Fibroblast of skin of scalp (primary cell): Measurements from ENCODE around the gene LEPR. TPM values are rescaled to one million over a fixed set of nuclear protein-coding genes. Genes with fewer than 3 reads are reported as not detected.
A peak's percentile ranks its signal among the peaks of the same experiment; 100 is the strongest.
"Not testable (repeated sequence)": the region's sequence is repeated elsewhere in the genome, so short reads cannot be mapped to it uniquely, and the experiment has no call there.

Source experiments
- DNase-seq: peaks from one replicate; pipeline ENCODE4 v3.0.0-alpha.2; 2013
- polyA plus RNA-seq, 2 experiments: library from polyadenylated mRNA; unstranded; fragments of 120-200 nt; gene quantifications; one replicate each; pipeline ENCODE4 v1.2.1, GENCODE V29; 2013; ENCODE audit not compliant: insufficient read length in 2 of 2

Gene LEPR, protein sequence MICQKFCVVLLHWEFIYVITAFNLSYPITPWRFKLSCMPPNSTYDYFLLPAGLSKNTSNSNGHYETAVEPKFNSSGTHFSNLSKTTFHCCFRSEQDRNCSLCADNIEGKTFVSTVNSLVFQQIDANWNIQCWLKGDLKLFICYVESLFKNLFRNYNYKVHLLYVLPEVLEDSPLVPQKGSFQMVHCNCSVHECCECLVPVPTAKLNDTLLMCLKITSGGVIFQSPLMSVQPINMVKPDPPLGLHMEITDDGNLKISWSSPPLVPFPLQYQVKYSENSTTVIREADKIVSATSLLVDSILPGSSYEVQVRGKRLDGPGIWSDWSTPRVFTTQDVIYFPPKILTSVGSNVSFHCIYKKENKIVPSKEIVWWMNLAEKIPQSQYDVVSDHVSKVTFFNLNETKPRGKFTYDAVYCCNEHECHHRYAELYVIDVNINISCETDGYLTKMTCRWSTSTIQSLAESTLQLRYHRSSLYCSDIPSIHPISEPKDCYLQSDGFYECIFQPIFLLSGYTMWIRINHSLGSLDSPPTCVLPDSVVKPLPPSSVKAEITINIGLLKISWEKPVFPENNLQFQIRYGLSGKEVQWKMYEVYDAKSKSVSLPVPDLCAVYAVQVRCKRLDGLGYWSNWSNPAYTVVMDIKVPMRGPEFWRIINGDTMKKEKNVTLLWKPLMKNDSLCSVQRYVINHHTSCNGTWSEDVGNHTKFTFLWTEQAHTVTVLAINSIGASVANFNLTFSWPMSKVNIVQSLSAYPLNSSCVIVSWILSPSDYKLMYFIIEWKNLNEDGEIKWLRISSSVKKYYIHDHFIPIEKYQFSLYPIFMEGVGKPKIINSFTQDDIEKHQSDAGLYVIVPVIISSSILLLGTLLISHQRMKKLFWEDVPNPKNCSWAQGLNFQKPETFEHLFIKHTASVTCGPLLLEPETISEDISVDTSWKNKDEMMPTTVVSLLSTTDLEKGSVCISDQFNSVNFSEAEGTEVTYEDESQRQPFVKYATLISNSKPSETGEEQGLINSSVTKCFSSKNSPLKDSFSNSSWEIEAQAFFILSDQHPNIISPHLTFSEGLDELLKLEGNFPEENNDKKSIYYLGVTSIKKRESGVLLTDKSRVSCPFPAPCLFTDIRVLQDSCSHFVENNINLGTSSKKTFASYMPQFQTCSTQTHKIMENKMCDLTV
- 7.5 TPM for polyA plus RNA-seq (2013, experiment 1 of 2; ENCODE audit: insufficient read length)
- polyA plus RNA-seq (2013, experiment 2 of 2; ENCODE audit: insufficient read length), result 10.1 TPM

DNA sequence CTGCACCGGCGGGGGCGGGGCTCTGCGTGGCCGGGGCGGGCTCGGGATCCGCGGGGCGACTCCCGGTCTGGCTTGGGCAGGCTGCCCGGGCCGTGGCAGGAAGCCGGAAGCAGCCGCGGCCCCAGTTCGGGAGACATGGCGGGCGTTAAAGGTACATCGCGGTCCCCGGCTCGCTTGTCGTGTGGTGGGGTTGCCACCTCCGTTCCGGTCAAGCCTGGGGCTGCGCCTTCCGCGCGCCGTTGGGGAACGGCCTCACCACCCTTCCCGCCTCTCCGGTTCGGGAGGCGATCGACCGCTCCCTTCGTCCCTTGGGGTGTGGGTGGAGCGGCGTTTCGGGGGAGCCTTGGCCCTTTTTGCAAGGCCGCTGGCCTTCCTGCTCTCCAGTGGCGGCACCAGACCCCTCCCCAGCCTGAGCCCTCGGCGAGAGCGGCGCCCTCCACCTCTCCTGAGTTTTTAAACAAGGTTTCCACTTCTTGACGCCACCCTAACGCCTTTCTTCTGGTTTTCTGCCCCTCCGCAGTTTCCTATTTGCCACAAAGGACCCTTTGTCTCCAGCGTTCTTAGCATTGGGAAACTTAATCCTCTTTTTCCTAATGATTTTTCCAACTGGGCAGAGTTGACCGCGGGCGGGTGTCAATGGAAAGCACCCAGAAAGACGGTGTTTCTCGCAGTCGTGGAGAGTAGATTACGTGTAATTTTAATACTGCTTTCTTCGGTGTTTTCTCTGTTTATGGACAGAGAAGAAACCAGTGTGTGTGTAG lies at the start of gene LEPR, which contains the start of gene LEPROT:
TSS of gene LEPR (plus strand) at position 79 of the 761 bp plus-strand sequence. CDS start 144,898 bp downstream, outside the sequence.
TSS of gene LEPROT (plus strand) at position 79 of the 761 bp plus-strand sequence. CDS start at position 136, 57 bp downstream.
- DNase-seq, result no peak

DNA sequence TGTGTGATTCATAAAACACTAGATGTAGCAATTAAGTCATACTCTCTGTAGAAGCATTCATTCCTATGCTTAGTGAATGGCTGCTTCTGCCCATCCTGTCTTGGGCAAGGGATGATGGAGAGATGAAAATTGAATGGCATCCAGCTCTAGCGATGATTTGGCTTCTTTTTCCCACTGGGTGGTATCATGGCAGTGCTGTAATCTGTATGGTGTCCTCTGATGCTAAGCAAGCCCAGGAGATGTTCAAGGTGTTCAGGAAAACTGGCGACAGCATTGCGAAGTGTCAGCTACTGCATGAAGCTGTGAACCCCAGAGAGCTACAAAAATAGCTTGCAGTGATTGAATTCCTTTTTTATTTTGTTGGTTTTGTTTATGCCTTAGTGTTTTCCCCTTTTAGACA lies 48.9 kb upstream of the LEPR start:
- no peak for DNase-seq

DNA sequence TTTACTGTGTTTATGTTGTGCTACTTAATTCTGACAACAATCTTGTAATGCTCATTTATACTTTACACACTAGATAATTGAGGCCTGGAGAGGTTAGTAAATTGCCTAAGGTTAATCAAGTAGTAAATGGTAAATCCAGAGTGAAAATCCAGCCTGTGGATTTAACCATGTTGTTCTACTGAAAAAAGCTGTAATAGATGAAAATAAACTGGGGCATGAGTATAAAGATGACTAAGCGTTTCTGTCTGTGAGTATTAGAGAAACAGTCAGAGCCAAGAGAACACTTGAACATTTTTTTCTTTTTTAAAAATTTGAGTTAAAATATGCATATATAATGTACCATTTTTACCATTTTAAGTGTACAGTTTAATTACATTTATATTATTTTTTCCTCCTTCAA lies 47.9 kb upstream of the LEPR start:
- peak; percentile 17 for DNase-seq

DNA sequence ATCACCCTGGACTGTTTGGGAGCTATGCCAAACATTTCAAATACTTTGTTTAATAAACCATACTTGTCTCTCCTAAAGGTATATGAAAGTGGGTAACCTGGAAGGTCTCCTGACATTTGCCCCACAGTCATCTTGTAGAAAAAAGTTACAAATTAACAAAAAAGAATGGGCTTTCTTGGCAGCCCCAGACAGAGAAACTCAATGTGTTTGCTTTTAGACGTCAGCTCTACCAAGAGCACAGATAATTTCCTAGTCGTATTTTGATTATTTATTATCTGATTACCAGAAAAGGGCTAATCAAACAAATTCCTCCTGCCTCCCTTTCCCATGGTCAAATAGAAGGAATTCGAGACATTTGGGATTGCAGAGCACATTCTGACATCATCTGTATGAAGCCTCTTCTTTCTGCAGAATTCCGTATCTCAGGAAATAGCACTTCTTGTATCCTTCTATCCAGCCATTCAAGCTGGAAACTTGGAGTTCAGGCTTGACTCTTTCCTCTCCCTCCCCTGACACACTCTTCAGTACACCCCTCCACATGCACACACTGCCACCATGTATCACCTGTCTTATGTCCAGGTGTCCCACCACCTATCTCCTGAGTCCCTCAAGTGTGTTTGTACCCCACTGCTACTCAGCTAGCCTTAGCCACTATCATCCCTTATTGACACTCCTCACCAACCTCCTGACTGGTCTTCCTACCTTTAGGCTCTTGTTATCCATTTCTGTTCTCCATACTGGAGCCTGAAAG lies 42.8 kb upstream of the LEPR start:
- DNase-seq, result no peak

DNA sequence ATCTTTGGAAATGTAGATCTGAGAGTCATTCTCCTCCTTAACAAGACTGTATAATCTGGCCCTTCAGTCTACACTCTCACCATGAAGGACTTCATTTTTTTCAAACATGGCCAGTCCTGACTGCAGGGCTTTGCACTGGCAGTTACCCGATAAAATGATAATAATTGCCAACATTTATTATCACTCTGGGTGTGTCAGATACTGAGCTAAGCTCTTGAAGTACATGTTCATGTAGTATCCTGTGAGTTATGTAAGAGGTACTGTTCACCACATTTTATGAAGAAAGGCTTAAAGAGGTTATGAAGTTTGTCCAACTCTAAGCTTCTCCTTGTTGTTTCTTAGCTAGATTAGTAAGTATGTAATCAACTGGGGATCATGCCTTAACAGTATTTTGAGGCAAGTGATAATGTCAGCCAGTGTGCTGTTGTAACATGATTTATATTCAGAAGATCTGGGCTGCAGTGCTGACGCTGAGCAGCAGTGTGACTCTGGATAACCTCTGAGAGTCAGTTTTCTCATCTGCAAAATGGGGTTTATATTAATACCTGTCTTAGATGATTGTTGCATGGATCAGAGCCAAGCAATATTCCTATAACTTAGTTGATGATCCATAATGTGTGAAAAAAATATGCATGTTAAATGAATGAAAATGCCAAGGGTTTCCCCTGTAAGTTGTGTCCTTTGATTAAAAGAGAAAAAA lies 42.1 kb upstream of the LEPR start:
- no peak for DNase-seq

DNA sequence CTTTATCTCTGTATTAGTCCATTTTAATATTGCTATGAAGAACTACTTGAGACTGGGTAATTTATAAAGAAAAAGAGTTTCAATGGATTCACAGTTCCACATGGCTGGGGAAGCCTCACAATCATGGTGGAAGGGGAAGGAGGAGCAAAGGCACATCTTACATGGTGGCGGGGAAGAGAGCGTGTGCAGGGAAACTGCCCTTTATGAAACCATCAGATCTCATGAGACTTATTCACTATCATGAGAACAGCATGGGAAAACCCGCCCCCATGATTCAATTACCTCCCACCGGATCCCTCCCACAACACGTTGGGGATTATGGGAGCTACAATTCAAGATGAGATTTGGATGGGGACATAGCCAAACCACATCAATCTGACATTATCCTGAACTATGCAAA lies 36.0 kb upstream of the LEPR start:
- DNase-seq, result not testable (repeated sequence)

DNA sequence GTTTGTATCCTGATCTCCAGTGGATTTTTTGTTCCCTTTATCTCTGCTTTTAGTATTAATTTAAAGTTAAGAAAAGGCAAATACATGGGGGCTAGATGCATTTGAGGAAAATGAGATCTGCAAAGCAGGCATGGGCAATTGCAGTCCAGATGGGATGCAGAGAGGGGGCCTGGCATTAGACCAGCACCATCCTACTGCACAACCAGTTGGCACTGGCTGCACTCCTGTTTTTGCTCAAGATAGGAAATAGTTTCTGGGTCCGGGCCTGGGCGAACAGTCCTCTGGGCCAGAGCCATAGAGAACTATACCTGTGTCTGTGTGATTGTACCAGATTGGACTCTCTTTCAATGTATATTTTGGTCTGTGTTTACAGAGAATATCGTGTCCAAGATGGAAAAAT lies 34.0 kb upstream of the LEPR start:
- no peak for DNase-seq

DNA sequence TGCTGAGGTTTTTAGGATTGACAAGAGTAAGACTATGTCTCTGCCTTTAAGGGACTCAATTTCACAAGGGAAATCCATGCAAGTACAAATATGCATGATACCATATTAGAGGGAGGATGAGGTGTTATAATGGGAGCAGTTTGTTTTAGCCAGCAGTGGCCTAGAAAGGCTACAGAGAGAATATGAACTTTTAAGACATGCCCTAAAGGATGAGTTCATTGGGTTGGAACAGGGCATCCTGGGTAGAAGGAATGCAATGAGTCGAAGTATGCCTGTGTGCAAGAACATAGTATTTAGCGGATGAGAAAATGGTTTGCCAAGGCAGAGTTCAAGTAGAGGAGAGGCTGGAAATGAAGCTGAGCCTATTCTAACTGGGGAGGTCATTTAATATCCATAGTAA lies 32.6 kb upstream of the LEPR start:
- DNase-seq, result peak; percentile 13

DNA sequence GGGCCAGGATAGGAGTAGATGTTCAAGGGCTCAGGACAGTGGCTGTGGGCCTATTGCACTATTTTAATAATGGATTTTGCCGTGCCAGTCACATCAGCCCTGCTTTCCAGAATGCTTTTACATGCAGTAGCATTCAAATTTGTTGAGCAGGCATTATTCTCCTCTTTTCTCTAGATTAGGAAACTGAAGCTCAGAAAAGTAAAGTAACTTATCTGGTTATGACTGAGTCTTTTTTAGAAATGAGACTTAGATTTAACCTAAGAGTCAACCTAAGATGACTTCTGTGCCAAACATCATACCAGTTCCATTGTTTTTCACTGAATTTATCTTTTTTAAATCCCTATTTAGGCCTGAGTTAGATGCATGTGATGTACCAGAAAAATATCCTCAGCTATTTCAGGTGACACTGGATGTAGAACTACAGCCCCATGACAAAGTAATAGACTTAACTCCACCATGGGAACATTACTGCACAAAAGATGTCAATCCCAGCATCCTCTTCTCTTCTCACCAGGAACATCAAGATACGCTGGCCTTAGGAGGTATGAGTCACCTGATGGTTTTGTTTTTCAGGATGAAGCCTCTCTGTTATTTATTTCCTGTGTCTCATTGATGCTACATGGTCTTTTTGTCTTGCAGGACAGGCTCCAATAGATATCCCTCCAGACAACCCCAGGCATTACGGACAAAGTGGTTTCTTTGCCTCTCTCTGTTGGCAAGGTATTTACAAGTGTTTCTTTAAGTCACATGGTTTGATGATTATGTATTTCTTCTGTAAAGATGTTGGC lies 31.4 kb upstream of the LEPR start:
- DNase-seq, result no peak

DNA sequence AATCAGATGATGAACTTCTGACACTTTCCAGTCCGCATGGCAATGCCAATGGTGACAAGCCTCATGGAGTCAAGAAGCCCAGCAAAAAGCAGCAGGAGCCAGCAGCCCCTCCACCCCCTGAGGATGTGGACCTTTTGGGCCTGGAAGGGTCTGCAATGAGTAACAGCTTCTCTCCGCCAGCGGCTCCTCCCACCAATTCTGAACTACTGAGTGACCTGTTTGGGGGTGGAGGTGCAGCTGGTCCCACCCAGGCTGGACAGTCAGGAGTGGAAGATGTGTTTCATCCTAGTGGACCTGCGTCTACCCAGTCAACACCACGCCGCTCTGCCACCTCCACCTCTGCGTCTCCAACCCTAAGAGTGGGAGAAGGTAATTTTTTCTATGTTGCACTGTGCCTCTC lies 28.0 kb upstream of the LEPR start:
- DNase-seq, result no peak

DNA sequence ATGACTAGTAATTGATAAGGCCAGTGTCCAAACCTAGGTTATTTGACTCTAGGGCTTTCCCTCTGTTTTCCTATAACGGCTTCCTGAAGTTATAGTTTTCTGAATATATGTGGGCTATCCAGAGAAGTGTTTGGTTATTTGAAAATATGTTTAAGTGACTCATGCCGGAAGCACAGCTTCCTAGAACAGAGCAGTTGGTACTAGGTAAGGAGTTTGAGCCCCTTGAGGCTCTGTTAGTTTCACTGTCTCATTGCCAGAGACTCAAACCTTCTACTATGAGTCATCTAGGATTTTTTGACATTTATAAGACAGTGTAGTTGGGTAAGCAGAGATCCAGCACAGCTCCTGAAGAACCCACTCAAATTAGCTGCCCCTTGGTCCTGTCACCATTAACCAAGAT lies 27.1 kb upstream of the LEPR start:
- DNase-seq, result peak; percentile 47

DNA sequence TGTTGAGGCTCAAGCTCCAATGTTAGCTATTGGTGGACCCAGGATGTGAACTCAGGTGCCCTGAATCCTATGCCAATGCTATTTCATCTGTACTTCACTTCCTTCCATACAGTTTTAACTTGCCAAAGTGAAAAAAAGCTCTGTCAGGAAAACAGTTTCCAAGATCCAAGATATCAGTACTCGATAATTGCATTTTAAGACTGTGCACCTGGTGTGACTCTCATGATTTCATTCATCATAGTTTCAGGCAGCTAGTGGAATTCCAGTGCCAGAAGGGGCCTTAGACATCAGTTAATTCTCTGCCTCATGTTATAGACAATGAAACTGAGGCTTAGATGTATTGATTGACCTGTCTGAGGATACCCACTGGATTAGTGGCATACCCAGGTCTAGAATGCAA lies 26.5 kb upstream of the LEPR start:
- no peak for DNase-seq

DNA sequence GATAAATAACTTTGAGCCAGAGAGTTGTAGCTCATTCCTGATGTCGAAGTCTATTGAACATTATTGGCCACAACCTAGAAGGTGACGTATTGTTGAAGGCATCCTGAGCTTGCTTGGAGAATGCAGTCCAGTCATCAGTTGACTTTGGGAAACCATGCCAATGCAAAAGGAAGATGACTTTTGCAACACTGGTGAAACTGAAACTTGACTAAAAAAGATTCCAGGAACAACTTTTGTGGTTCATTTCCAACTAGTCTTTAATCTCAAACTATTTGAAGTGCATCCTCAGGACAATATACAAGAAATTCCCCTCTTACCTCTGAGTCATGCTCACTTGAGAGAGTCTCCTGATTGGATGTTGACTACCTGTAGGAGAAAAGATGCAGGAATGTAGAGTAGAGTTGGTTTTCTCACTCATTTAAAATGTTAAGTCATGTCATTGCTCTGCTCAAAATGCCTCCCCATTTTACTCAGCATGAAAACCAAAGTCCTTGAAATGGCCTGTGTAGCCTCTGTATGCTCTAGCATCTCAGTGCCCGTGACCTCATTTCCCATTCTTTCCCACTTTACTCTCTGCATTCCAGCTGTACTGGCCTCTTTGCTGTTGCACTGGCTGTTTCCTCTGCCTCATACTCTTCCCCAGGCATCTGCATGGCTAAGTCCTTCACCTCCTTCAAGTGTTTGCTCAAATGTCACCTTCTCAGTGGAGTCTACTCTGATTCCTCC lies 24.4 kb upstream of the LEPR start:
- peak; percentile 59 for DNase-seq

DNA sequence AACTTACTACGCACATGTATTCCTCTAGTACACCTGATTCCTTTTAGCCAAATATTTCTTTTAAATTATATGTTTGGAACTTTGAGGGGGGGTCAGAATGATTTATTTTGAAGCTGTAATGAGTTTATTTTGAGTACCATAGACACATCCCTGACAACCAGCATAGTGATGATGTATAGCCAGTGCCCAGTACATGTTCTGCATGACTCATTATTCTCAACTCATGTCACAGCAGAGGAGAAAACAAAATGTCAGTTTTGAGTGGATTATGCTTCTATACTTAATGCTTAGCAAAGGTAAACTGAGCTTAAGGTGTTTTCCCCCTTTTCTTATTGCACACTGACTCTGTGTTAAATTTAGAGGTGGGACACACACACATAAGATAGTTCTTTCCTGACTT lies 22.4 kb upstream of the LEPR start:
- no peak for DNase-seq

DNA sequence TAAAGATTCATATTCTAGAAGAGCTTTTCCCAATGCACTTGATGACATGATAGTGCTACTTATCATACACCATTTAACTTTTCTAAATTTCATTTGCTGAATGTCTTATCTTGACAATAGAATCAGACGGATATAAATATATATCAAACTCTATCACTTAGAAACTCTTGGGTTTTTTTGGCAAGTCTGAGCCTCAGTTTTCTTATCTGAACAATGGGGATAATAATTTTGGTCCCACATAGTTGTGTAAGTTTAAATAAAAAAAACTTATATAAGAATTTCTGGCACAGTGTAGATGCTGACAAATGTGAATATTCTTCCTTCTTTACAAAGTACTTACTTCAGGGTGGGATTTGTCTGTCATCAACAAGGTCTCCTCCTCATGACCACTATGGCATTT lies 21.5 kb upstream of the LEPR start:
- DNase-seq, result no peak

DNA sequence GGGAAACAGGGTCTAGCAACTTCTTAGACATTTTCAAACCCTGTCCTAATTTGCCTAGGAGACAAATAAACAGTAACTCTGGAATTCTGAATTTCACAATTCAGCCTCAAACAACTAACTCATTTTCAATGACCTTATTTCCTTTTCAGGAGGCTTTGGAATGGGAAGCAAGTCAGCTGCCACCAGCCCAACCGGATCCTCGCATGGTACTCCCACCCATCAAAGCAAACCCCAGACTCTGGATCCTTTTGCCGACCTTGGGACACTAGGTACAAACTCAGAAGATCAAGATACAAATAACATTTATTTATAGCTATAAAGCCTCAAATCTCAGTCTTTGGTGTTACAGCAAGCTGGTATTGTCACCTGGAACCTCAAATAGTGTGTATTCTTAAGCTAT lies 18.9 kb upstream of the LEPR start:
- no peak for DNase-seq

DNA sequence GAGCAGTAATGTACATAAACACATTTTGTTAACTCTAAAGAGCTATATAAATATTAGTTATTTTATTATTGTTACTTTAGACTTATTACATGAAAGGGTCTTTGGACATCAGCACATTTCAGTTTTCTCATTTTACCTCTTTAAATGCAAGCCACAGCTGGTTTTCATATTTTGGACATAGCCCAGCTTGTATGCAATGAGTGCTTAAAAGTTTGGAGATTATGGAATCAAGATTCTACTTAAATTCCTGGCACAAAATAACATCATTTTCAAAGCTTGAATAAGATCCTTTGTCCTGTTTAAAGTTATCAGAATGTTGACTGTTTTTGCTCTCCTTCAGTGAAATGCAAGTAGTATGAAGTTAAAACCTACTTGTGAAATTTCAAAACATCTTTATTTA lies 15.5 kb upstream of the LEPR start:
- no peak for DNase-seq

DNA sequence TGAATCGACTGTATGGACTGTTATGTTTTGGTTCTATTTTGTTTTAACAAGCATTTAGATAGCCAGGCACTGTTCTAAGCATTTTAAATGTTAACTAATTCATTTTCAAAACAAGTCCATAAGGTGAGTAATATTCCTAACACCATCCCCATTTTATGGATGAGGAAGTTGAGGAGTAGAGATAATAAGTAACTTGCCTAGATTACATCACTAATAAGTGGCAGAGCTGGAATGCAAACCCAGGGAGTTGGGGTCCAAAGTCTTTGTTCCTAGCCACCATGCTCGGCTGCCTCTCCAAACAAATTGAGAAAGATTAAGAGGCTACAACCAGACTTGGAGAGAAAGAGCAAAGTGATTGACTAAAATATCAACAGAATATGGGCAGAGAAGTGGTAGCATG lies 12.6 kb upstream of the LEPR start:
- DNase-seq, result no peak

DNA sequence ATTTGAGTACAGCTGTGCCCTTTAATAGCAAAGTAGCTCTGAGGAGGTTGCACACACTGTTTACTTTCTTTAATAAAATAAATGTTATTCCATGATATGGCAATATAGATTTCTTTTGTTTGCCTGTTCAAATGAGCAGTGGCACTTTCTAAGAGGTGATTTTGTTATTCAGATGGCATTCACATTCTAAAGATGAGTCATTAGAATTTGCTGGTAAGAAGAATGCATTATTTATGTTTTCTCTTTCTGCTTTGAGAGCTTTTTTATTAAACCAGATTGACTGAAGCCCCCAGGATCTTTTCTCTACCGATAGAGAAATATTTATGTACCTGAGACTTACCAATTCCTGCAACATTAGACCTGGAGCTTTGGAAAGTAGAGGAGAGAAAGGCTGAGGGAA lies 11.2 kb upstream of the LEPR start:
- DNase-seq, result no peak
